Mesenchymal stem cell (in vitro differentiated cells and primary cell): ENCODE results near the gene GLB1L3.

Experiments used
- DNase-seq: peaks from one replicate; pipeline ENCODE4 v3.0.0-alpha.2; 2013
- H2AFZ ChIP-seq: one replicate; pipeline ENCODE4 v1.6.1; 2013; ENCODE audit warnings: low read depth, mild to moderate bottlenecking, control low read depth, inconsistent platforms, low read length, moderate library complexity
- H2AK5ac ChIP-seq: 2 replicates; pipeline ENCODE4 v1.6.1; 2013; ENCODE audit warnings: low read length, moderate library complexity, mild to moderate bottlenecking, inconsistent platforms; ENCODE audit not compliant: severe bottlenecking
- H2BK120ac ChIP-seq: one replicate; pipeline ENCODE4 v1.6.1; 2013; ENCODE audit warnings: low read depth, mild to moderate bottlenecking, inconsistent platforms, low read length, moderate library complexity
- H2BK12ac ChIP-seq, 2 experiments: one replicate each; pipeline ENCODE4 v1.6.1; 2013; ENCODE audit warnings: inconsistent platforms in 2 of 2, low read length in 2 of 2, mild to moderate bottlenecking in 2 of 2, moderate library complexity in 2 of 2, control low read depth in 1 of 2
- H2BK15ac ChIP-seq: one replicate; pipeline ENCODE4 v1.6.1; 2013; ENCODE audit warnings: mild to moderate bottlenecking, low read depth, inconsistent platforms; ENCODE audit not compliant: poor library complexity, severe bottlenecking
- H2BK5ac ChIP-seq: 2 replicates; pipeline ENCODE4 v1.6.1; 2013; ENCODE audit warnings: low read depth, mild to moderate bottlenecking, low read length, control low read depth, inconsistent platforms; ENCODE audit not compliant: poor library complexity, severe bottlenecking
- H3K14ac ChIP-seq, 2 experiments: one replicate each; pipeline ENCODE4 v1.6.1; 2013; ENCODE audit warnings: inconsistent platforms in 2 of 2, low read length in 2 of 2, control low read depth in 1 of 2, mild to moderate bottlenecking in 1 of 2, moderate library complexity in 1 of 2
- H3K18ac ChIP-seq, 2 experiments: one replicate each; pipeline ENCODE4 v1.6.1; 2013; ENCODE audit warnings: inconsistent platforms in 2 of 2, low read length in 2 of 2, control low read depth in 1 of 2, low read depth in 1 of 2, mild to moderate bottlenecking in 1 of 2
- H3K23ac ChIP-seq, 2 experiments: one replicate each; pipeline ENCODE4 v1.6.1; 2013; ENCODE audit warnings: inconsistent platforms in 2 of 2, low read length in 2 of 2, mild to moderate bottlenecking in 2 of 2, moderate library complexity in 2 of 2, control low read depth in 1 of 2
- H3K27ac ChIP-seq: 2 replicates; pipeline ENCODE4 v1.5.1; 2013; ENCODE audit warnings: mild to moderate bottlenecking, moderate library complexity, low read length, control low read depth, inconsistent platforms; ENCODE audit not compliant: poor library complexity, severe bottlenecking
- H3K27me3 ChIP-seq, 2 experiments: 2 replicates each; pipeline versions ENCODE4 v1.6.1 to v1.7.0; 2013; ENCODE audit warnings: low read length in 2 of 2, mild to moderate bottlenecking in 2 of 2, moderate library complexity in 2 of 2, control low read depth in 1 of 2, inconsistent platforms in 1 of 2; ENCODE audit not compliant: control insufficient read depth in 1 of 2, insufficient read depth in 1 of 2
- H3K36me3 ChIP-seq, 2 experiments: 2 replicates each; pipeline versions ENCODE4 v1.6.1 to v1.7.0; 2013; ENCODE audit warnings: low read length in 2 of 2, control low read depth in 1 of 2, inconsistent platforms in 1 of 2, low read depth in 1 of 2, mild to moderate bottlenecking in 1 of 2; ENCODE audit not compliant: insufficient read depth in 2 of 2, control insufficient read depth in 1 of 2
- H3K4ac ChIP-seq, 2 experiments: one replicate each; pipeline ENCODE4 v1.6.1; 2013; ENCODE audit warnings: inconsistent platforms in 2 of 2, low read length in 2 of 2, mild to moderate bottlenecking in 2 of 2, moderate library complexity in 2 of 2, control low read depth in 1 of 2, low read depth in 1 of 2
- H3K4me1 ChIP-seq: 2 replicates; pipeline ENCODE4 v1.6.1; 2013; ENCODE audit warnings: low read depth, low read length, control low read depth; ENCODE audit not compliant: control insufficient read depth, insufficient read depth
- H3K4me2 ChIP-seq: 2 replicates; pipeline ENCODE4 v1.6.1; 2013; ENCODE audit warnings: low read length, mild to moderate bottlenecking, inconsistent platforms; ENCODE audit not compliant: poor library complexity, severe bottlenecking
- H3K4me3 ChIP-seq, 2 experiments: 2 replicates each; pipeline versions ENCODE4 v1.5.1 to v1.7.0; 2013; ENCODE audit warnings: low read length in 2 of 2, mild to moderate bottlenecking in 2 of 2, control low read depth in 1 of 2, low read depth in 1 of 2; ENCODE audit not compliant: insufficient read depth in 1 of 2
- H3K79me1 ChIP-seq: replicated peaks from 2 replicates; pipeline ENCODE4 v1.6.1; 2013; ENCODE audit warnings: mild to moderate bottlenecking, control low read depth, low read length, inconsistent platforms; ENCODE audit not compliant: poor library complexity, severe bottlenecking
- H3K9ac ChIP-seq: 2 replicates; pipeline ENCODE4 v1.7.0; 2013; ENCODE audit warnings: mild to moderate bottlenecking, low read length, moderate library complexity
- H3K9me3 ChIP-seq: 2 replicates; pipeline ENCODE4 v1.7.0; 2013; ENCODE audit warnings: mild to moderate bottlenecking, low read length; ENCODE audit not compliant: control insufficient read depth
- H4K8ac ChIP-seq: one replicate; pipeline ENCODE4 v1.6.1; 2013; ENCODE audit warnings: inconsistent platforms, mild to moderate bottlenecking, low read length, moderate library complexity
- H4K91ac ChIP-seq: one replicate; pipeline ENCODE4 v1.6.1; 2013; ENCODE audit warnings: mild to moderate bottlenecking, low read length, inconsistent platforms
- WGBS: methylation state at CpG from one replicate; pipeline ENCODE4 v1.1.7; 2013; ENCODE audit warnings: mixed read lengths; 5-methylcytosine and 5-hydroxymethylcytosine counted together

GLB1L3 gene

GRCh38 chr11:134287561-134287960, 11.4 kb downstream of the GLB1L3 start:
- H3K4me1 ChIP-seq, result no peaks in the 10 kb centered on the region
- H2BK5ac ChIP-seq, result no peak overlapping the region
- no peak overlapping the region for H3K27ac ChIP-seq
- no peaks in the 10 kb centered on the region for H3K79me1 ChIP-seq
- H3K18ac ChIP-seq, result no peak overlapping the region
- no peak overlapping the region for H3K4ac ChIP-seq
- 96% methylated on average over 12 of the region's 12 CpGs for WGBS
- no peak for DNase-seq
- no peak overlapping the region for H2BK120ac ChIP-seq
- no peak overlapping the region for H2BK12ac ChIP-seq
- H3K4me3 ChIP-seq, result no peak overlapping the region
- H4K8ac ChIP-seq, result no peak overlapping the region
- H3K14ac ChIP-seq, result no peak overlapping the region
- H3K27me3 ChIP-seq, result peaks cover 0 to 32% of the 10 kb centered on the region in 2 experiments
- H3K9me3 ChIP-seq, result no peaks in the 10 kb centered on the region
- no peak overlapping the region for H3K4me2 ChIP-seq
- no peaks in the 10 kb centered on the region for H3K36me3 ChIP-seq
- no peak overlapping the region for H2AK5ac ChIP-seq
- H4K91ac ChIP-seq, result no peak overlapping the region
- no peak overlapping the region for H3K23ac ChIP-seq
- H2BK15ac ChIP-seq, result no peak overlapping the region
- no peak overlapping the region for H2AFZ ChIP-seq
- no peak overlapping the region for H3K9ac ChIP-seq

DNA sequence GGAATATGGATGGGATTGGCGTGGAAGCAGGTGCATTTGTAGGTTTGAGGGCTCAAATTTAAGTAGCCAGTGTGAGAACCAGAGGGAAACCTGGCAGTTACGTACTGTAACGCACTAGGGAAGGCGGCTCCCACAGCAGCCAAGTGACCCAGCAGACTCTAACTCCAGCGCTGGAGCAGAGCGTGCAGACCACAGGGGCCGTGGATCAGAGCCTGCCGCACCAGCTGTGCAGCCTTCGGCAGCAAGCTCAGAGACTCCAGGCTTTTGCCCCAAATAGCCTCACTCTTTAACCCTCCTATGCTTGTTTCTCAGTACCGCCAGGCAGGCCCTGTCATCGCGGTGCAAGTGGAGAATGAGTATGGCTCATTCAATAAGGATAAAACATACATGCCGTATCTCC, 12.3 kb downstream of the GLB1L3 start:
- H3K27me3 ChIP-seq, result peaks cover 0 to 34% of the 10 kb centered on the region in 2 experiments
- no peak overlapping the region for H3K4ac ChIP-seq
- H3K4me2 ChIP-seq, result no peak overlapping the region
- H3K79me1 ChIP-seq, result no peaks in the 10 kb centered on the region
- no peaks in the 10 kb centered on the region for H3K9me3 ChIP-seq
- no peak overlapping the region for H2AFZ ChIP-seq
- H3K4me3 ChIP-seq, result no peak overlapping the region
- H3K9ac ChIP-seq, result no peak overlapping the region
- no peak overlapping the region for H2BK15ac ChIP-seq
- DNase-seq, result no peak
- H2AK5ac ChIP-seq, result no peak overlapping the region
- H2BK120ac ChIP-seq, result no peak overlapping the region
- no peak overlapping the region for H3K23ac ChIP-seq
- H2BK5ac ChIP-seq, result no peak overlapping the region
- H2BK12ac ChIP-seq, result no peak overlapping the region
- H3K36me3 ChIP-seq, result no peaks in the 10 kb centered on the region
- no peaks in the 10 kb centered on the region for H3K4me1 ChIP-seq
- no peak overlapping the region for H3K14ac ChIP-seq
- H4K8ac ChIP-seq, result no peak overlapping the region
- no peak overlapping the region for H3K18ac ChIP-seq
- no peak overlapping the region for H3K27ac ChIP-seq
- 91% methylated on average over 13 of the region's 13 CpGs for WGBS
- H4K91ac ChIP-seq, result no peak overlapping the region

DNA sequence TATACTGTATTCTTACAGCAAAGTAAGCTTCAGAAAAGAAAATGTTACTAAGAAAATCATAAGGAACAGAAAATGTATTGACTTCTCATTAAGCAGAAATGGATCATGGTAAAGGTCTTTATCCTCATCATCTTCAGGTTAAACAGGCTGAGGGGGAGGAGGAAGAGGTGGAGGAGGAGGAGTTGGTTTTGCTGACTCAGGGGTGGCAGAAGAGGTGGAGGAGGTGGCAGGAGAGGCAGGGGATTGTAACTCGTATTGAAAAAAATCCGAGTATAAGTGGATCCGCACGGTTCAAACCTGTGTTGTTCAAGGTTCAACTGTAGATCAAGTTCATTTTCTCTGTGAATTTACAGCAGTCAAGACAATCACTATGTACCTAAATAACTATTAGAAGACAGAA, 13.0 kb downstream of the GLB1L3 start:
- Histone ChIP-seq H3K9ac (no peak overlapping the region), H2BK15ac (no peak overlapping the region), H2BK12ac (no peak overlapping the region), H3K27me3 (peaks cover 0 to 33% of the 10 kb centered on the region in 2 experiments), H3K27ac (no peak overlapping the region), H3K4me1 (no peaks in the 10 kb centered on the region), H3K4me2 (no peak overlapping the region), H4K91ac (no peak overlapping the region), H3K36me3 (no peaks in the 10 kb centered on the region), H4K8ac (no peak overlapping the region), H2BK5ac (no peak overlapping the region), H2BK120ac (no peak overlapping the region), H3K14ac (no peak overlapping the region), H3K9me3 (no peaks in the 10 kb centered on the region), H2AK5ac (no peak overlapping the region), H3K4me3 (no peak overlapping the region), H3K79me1 (no peaks in the 10 kb centered on the region), H3K4ac (no peak overlapping the region), H3K18ac (no peak overlapping the region), H3K23ac (no peak overlapping the region), H2AFZ (no peak overlapping the region)
- WGBS, result 72% methylated on average over 4 of the region's 4 CpGs
- DNase-seq, result no peak

DNA sequence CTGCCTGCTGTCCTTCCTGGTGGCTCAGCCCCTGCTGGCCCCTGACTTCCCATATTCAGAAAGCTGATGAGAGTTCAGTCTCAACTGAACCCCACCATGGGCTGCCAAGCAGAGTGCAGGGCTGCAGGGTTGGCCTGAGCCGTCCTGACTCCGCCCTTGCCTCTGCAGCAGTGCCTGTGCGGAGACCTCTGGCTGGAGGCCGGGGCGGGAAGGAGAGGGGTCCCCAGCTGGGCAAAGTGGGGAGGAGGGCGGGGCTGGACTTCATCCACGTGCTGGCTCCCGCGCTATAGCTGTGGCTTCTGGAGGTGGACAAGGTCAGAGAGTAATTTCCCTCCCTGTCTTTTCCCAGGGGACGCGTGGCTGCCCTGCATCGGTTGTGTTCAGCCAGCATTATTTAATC, 13.6 kb downstream of the GLB1L3 start:
- no peak overlapping the region for H3K9ac ChIP-seq
- H4K8ac ChIP-seq, result no peak overlapping the region
- no peak overlapping the region for H2AFZ ChIP-seq
- no peak overlapping the region for H2BK120ac ChIP-seq
- no peak overlapping the region for H2BK5ac ChIP-seq
- DNase-seq, result no peak
- no peak overlapping the region for H2BK15ac ChIP-seq
- no peak overlapping the region for H2AK5ac ChIP-seq
- H3K18ac ChIP-seq, result no peak overlapping the region
- peaks cover 0 to 29% of the 10 kb centered on the region in 2 experiments for H3K27me3 ChIP-seq
- 75% methylated on average over 12 of the region's 12 CpGs for WGBS
- no peak overlapping the region for H3K4ac ChIP-seq
- H3K14ac ChIP-seq, result no peak overlapping the region
- H3K79me1 ChIP-seq, result no peaks in the 10 kb centered on the region
- H3K9me3 ChIP-seq, result no peaks in the 10 kb centered on the region
- H3K23ac ChIP-seq, result no peak overlapping the region
- H3K4me3 ChIP-seq, result no peak overlapping the region
- H3K36me3 ChIP-seq, result no peaks in the 10 kb centered on the region
- no peaks in the 10 kb centered on the region for H3K4me1 ChIP-seq
- H4K91ac ChIP-seq, result no peak overlapping the region
- H3K4me2 ChIP-seq, result no peak overlapping the region
- H3K27ac ChIP-seq, result no peak overlapping the region
- no peak overlapping the region for H2BK12ac ChIP-seq
